ENCODE results near the gene SLC12A8. TPM values are rescaled to one million over a fixed set of nuclear protein-coding genes. Genes with fewer than 3 reads are reported as not detected.

Gene SLC12A8
- total and polyA plus RNA-seq, 10 of the 15 experiments (the other 5 are each of a cell fraction or from before 2014, with no cell fraction given), result 2.5 to 71.6 (median 50.1) TPM

- in situ Hi-C loops (cut with MboI) (no loop called here), intact Hi-C loops (cut with micrococcal nuclease; ENCODE audit: unreplicated experiment) (no loop called here)
- POLR2A ChIA-PET, result interaction anchor here (1.3 to 4.2 kb wide), 2 partner anchors 11 to 22 kb away, joined by 3 to 45 read pairs; no protein-coding TSS in a partner anchor
- peak overlapping the region; percentile 86 for H3K4me2 ChIP-seq (ENCODE audit: control insufficient read depth, insufficient read depth)
- H3K27ac ChIP-seq (ENCODE audit: control insufficient read depth, insufficient read depth), result peak overlapping the region; percentile 93
- FAIRE-seq, result no peak
- CTCF ChIA-PET, result interaction anchor here (0.6 to 4.5 kb wide), 9 partner anchors 10 to 266 kb away, joined by 3 to 42 read pairs (median 3); no protein-coding TSS in a partner anchor
- H2AFZ ChIP-seq (ENCODE audit: control insufficient read depth, low read depth, low read length), result peak overlapping the region; percentile 5; the same call in 1 of the 2 replicates
- WGBS (ENCODE audit: insufficient coverage, insufficient replicate concordance, low lambda C conversion rate, missing lambda C conversion rate), result 56% methylated on average over 10 of the region's 10 CpGs
- SMC1A ChIA-PET (ENCODE audit: uncharacterized antibody, unreplicated experiment), result interaction anchor here (0.5 to 7.9 kb wide), 15 partner anchors 9 to 409 kb away, joined by 3 to 127 read pairs (median 4); no protein-coding TSS in a partner anchor
- ATAC-seq, result no peak
- no TSS peak for BruUV-seq (replicated peaks)
- RAD21 ChIA-PET (ENCODE audit: unreplicated experiment), result interaction anchor here (0.5 to 5.3 kb wide), 9 partner anchors 10 to 224 kb away, joined by 3 to 76 read pairs (median 3); no protein-coding TSS in a partner anchor
- no peaks in the 10 kb centered on the region for H3K9me3 ChIP-seq (replicated peaks; ENCODE audit: control insufficient read depth, insufficient read depth, low read length)
- H3K27me3 ChIP-seq (replicated peaks in 1 of 2; ENCODE audit: control insufficient read depth in 2 of 2, insufficient read depth in 2 of 2, low read length in 1 of 2), result no peaks in the 10 kb centered on the region
- no peak for DNase-seq (ENCODE audit: low read depth, low spot score)
- H3K9ac ChIP-seq (ENCODE audit: control insufficient read depth, insufficient read depth, low read length), result peak overlapping the region; percentile 82
- H3K79me2 ChIP-seq (ENCODE audit: control insufficient read depth, insufficient read depth, low read length), result peaks cover 49% of the 10 kb centered on the region
- no peaks in the 10 kb centered on the region for H4K20me1 ChIP-seq (ENCODE audit: control insufficient read depth, insufficient read depth)
- H3K36me3 ChIP-seq (ENCODE audit: control insufficient read depth in 2 of 2, insufficient read depth in 2 of 2, low read length in 1 of 2), result no peaks in the 10 kb centered on the region
- H3K4me1 ChIP-seq (ENCODE audit: control insufficient read depth, insufficient read depth, low read length), result peaks cover 48% of the 10 kb centered on the region
- H3K4me3 ChIP-seq, result peak overlapping the region; percentile 82
- TF ChIP-seq ZBED1 (IDR thresholded peaks at IDR 0.05; ENCODE audit: borderline replicate concordance) (peak; percentile 64; the same call in 1 of the 2 replicates), IKZF2 (IDR thresholded peaks at IDR 0.05) (no peak), EED (IDR thresholded peaks at IDR 0.05; ENCODE audit: low read depth) (0 out of 2 replicates have a peak, but pooled peaks have one; percentile 12), CBX3 (IDR thresholded peaks at IDR 0.05; ENCODE audit: borderline replicate concordance, low read depth) (no peak), BCLAF1 (IDR thresholded peaks at IDR 0.05) (no peak), MYB (IDR thresholded peaks at IDR 0.05; ENCODE audit: borderline replicate concordance, low read depth, low read length) (no peak), CREM (IDR thresholded peaks at IDR 0.05; ENCODE audit: low read depth) (0 out of 2 replicates have a peak, but pooled peaks have one; percentile 24), RELB (IDR thresholded peaks at IDR 0.05; ENCODE audit: low read depth) (no peak), PML (IDR thresholded peaks at IDR 0.05; ENCODE audit: low read length) (no peak), PAX8 (IDR thresholded peaks at IDR 0.05) (no peak), RUNX3 (IDR thresholded peaks at IDR 0.05; ENCODE audit: low read length) (peak; percentile 90), NFIC (IDR thresholded peaks at IDR 0.05; ENCODE audit: low read depth, low read length) (peak; percentile 47; the same call in 1 of the 2 replicates), NFYA (IDR thresholded peaks at IDR 0.05; ENCODE audit: borderline replicate concordance, low read depth, low read length) (no peak), JUNB (IDR thresholded peaks at IDR 0.05) (peak; percentile 23; the same call in 1 of the 2 replicates), RBBP5 (conservative IDR thresholded peaks at IDR 0.05) (no peak), CBX5 (IDR thresholded peaks at IDR 0.05; ENCODE audit: low read depth) (no peak; the same call in 1 of the 2 replicates), ATF2 (IDR thresholded peaks at IDR 0.05; ENCODE audit: low read length) (peak; percentile 33; the same call in 1 of the 2 replicates), TCF12 (IDR thresholded peaks at IDR 0.05; ENCODE audit: low read depth, low read length) (no peak), SUZ12 (IDR thresholded peaks at IDR 0.05; ENCODE audit: unreplicated experiment) (no peak)
Observed at GRCh38 chr3:125110016-125110875, 102.3 kb downstream of the SLC12A8 start.
